ENCODE results near the gene POU2AF2.
"Not testable (repeated sequence)": the region's sequence is repeated elsewhere in the genome, so short reads cannot be mapped to it uniquely, and the experiment has no call there.

Gene POU2AF2

DNA sequence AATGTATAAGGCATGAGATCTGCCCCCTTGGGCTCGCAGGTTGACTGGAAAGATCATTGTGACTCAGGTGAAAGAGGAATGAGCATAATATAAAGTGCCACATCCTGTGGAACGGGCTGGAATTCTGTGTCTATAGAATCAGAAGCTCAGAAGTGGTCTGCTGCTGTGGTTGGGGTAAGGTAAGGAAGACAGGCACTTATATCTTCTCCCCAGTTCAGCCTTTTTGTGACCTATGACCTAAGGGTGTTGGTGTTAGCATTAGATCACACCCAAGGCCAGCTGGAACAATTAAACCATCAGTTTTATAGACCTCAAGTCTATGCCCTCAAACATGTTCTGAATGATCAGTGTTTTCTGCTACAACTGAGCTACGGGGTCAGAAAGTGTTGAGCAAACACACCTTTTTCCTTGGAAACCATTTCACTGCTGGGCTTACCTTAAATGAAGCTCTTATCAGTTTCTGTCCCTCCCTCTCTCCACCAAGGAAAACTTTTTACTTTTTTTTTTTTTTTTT lies 37.1 kb downstream of the POU2AF2 start:
- Histone ChIP-seq H3K36me3 (ENCODE audit: insufficient read depth, low read length) (no peaks in the 10 kb centered on the region), H3K9me3 (ENCODE audit: control insufficient read depth, insufficient read depth, low read length) (no peaks in the 10 kb centered on the region; the same call in 1 of the 2 replicates), H3K9ac (ENCODE audit: low read depth, low read length) (no peak overlapping the region), H3K4me1 (ENCODE audit: insufficient read depth, low read length) (no peaks in the 10 kb centered on the region)

DNA sequence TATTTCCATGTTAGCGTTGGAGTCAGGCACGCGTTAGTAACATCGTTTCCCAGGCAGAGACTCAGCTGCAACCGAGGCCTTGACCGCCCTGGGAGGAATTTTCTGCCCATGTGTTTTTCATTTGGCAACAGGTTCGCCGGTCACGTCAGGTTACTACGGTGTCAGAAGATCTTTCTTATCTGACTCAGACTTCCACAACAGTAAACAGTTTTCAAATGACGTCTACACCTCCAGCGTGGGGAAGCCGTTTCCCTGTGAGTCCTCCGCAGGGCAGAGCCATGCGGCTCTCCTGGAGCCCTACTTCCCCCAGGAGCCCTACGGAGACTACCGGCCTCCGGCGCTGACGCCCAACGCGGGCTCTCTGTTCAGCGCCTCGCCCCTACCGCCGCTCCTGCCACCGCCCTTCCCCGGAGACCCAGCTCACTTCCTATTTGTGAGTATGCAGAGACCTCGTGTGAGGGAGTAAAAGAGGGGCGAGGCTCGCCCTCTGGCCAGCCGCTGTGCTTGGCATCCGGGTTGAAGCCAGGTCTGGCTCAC lies 38.5 kb downstream of the POU2AF2 start:
- Histone ChIP-seq H3K36me3 (ENCODE audit: insufficient read depth, low read length) (no peaks in the 10 kb centered on the region), H3K9me3 (ENCODE audit: control insufficient read depth, insufficient read depth, low read length) (no peaks in the 10 kb centered on the region), H3K4me1 (ENCODE audit: insufficient read depth, low read length) (no peaks in the 10 kb centered on the region), H3K9ac (ENCODE audit: low read depth, low read length) (no peak overlapping the region)

- no peak overlapping the region for H3K9ac ChIP-seq (ENCODE audit: low read depth, low read length)
- H3K36me3 ChIP-seq (ENCODE audit: insufficient read depth, low read length), result no peaks in the 10 kb centered on the region
- H3K4me1 ChIP-seq (ENCODE audit: insufficient read depth, low read length), result no peaks in the 10 kb centered on the region
- no peaks in the 10 kb centered on the region for H3K9me3 ChIP-seq (ENCODE audit: control insufficient read depth, insufficient read depth, low read length)
Measured at GRCh38 chr11:111285189-111286091, 39.9 kb downstream of the POU2AF2 start.

DNA sequence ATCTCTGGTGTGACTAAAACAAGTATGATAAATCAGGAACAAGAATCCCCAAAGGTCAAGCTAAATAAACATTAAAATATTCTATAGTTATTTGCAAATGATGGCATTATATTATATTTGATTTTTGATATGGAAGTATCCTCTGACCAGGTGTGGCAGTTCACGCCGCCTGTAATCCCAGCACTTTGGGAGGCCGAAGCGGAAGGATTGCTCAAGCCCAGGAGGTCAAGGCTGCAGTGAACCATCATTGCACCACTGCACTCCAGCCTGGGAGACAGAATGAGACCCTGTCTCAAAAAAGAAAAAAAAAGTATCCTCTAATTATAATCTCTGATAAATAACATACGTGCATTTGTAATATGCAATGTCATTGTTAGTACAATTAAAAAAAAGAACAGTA lies 46.2 kb downstream of the POU2AF2 start:
- Histone ChIP-seq H3K36me3 (ENCODE audit: insufficient read depth, low read length) (no peaks in the 10 kb centered on the region), H3K9ac (ENCODE audit: low read depth, low read length) (no peak overlapping the region), H3K9me3 (ENCODE audit: control insufficient read depth, insufficient read depth, low read length) (no peaks in the 10 kb centered on the region), H3K4me1 (ENCODE audit: insufficient read depth, low read length) (no peaks in the 10 kb centered on the region)

GRCh38 chr11:111292408-111292807 lies 46.9 kb downstream of the POU2AF2 start:
- H3K9me3 ChIP-seq (ENCODE audit: control insufficient read depth, insufficient read depth, low read length); H3K4me1 ChIP-seq (ENCODE audit: insufficient read depth, low read length); H3K36me3 ChIP-seq (ENCODE audit: insufficient read depth, low read length); H3K9ac ChIP-seq (ENCODE audit: low read depth, low read length): not testable (repeated sequence)

DNA sequence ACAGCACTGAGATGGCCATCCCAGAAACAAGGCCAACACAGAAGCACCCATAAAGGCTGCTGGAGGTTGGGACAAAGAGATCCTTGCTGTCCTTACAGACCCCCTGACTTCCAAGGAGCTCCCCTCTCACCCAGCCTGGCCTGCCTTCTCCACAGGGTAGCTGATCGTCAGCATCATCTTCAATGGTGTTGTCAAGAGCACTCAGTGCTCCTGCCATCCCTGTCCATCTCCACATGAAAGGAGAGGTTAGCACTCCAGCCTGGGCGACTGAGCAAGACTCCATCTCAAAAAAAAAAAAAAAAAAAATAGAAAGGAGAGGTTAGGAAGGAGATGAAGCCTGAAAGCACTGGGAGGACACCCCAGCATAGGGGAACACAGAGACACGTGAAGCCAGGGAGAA lies 50.7 kb downstream of the POU2AF2 start:
- Histone ChIP-seq H3K4me1 (ENCODE audit: insufficient read depth, low read length) (0 out of 2 replicates have a peak, but pooled peaks cover 7% of the 10 kb centered on the region), H3K9me3 (ENCODE audit: control insufficient read depth, insufficient read depth, low read length) (no peaks in the 10 kb centered on the region), H3K9ac (ENCODE audit: low read depth, low read length) (no peak overlapping the region), H3K36me3 (ENCODE audit: insufficient read depth, low read length) (no peaks in the 10 kb centered on the region)

DNA sequence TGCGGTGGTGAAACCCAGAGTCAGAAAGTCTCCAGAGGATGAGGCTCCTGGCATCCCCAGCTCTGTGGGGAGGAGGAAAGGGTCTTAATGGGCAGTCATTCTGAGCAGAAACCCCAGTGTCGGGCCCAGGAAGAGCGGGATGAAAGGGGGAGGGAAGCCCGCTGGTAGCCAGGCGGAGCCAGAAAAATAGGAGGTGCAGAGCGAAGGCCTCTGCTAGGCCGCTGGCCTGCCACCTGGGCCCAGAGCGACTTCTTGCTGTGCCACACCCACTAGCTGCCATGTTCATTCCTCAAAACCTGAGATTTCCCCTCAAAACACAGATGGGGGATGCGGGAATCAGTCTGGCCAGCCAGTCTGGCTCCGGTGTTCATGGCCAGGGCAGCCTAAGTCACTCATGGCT lies 52.2 kb downstream of the POU2AF2 start:
- Histone ChIP-seq H3K9ac (ENCODE audit: low read depth, low read length) (no peak overlapping the region), H3K9me3 (ENCODE audit: control insufficient read depth, insufficient read depth, low read length) (no peaks in the 10 kb centered on the region), H3K36me3 (ENCODE audit: insufficient read depth, low read length) (no peaks in the 10 kb centered on the region), H3K4me1 (ENCODE audit: insufficient read depth, low read length) (peaks cover 12% of the 10 kb centered on the region; the same call in 1 of the 2 replicates)

DNA sequence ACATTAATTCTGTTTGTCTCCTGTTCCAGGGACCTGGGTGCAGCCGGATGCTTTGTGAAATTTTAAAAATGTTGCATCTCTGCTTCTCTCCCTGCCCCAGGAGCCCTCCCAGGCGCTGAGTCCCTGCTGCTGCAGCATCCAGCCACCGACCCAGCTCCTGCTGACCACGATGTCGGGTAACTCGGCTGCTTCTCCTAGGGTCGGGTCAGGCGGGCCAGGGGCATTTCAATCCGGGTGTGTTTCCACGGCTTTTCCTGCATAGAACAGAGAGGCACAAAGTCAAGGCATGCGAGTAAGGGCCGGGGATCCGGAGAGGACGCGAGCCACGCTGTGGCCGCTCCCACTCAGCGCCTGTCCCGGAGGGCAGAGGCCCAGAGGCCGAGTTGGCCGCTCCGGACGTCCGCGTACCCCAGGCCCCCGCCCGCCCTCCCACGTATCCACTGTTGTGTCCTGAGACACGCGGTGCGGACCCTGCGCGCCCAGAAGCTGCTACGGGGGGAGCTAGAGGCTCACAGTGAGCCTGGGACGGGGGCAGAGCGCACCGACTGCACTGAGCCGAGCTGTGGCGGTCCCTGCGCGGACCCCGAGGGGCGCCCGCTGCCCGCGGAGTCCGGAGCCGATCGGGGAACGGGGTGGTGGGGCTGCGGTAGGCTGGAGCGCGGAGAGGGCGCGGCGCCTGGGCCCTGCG lies 53.0 kb downstream of the POU2AF2 start, which contains the start of gene POU2AF3:
POU2AF3 (plus strand) TSS at position 134 of the 688 bp plus-strand sequence; CDS start at position 170, 36 bp downstream.
- H3K4me1 ChIP-seq (ENCODE audit: insufficient read depth, low read length), result peaks cover 19% of the 10 kb centered on the region; the same call in 1 of the 2 replicates
- no peaks in the 10 kb centered on the region for H3K36me3 ChIP-seq (ENCODE audit: insufficient read depth, low read length)
- no peaks in the 10 kb centered on the region for H3K9me3 ChIP-seq (ENCODE audit: control insufficient read depth, insufficient read depth, low read length)
- H3K9ac ChIP-seq (ENCODE audit: low read depth, low read length), result peak within 1 kb of the TSS; percentile 52

- H3K9ac ChIP-seq (ENCODE audit: low read depth, low read length), result peak overlapping the region; percentile 52
- no peaks in the 10 kb centered on the region for H3K9me3 ChIP-seq (ENCODE audit: control insufficient read depth, insufficient read depth, low read length)
- H3K36me3 ChIP-seq (ENCODE audit: insufficient read depth, low read length), result no peaks in the 10 kb centered on the region
- peaks cover 19% of the 10 kb centered on the region; the same call in 1 of the 2 replicates for H3K4me1 ChIP-seq (ENCODE audit: insufficient read depth, low read length)
Measured at GRCh38 chr11:111299101-111300026, 53.8 kb downstream of the POU2AF2 start.

DNA sequence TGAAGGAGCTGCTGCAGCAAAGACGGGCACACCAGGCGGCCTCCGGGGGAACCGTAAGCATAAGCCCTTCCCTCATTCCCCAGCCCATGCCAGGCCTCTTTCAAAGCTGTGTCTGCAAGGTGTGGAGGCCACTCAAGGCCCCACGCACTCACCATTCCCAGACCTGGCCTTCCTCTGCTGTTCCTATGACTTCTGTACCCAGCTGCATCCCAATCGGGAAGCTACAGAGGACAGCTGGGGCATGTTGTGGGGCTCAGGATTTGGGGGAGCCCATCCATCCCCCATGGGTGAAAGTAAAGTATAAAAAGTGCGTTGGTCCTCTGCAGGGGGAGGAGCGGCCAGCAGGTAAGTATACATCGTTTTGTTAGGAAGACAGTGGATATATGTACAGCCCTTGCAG lies 55.0 kb downstream of the POU2AF2 start:
- H3K9me3 ChIP-seq (ENCODE audit: control insufficient read depth, insufficient read depth, low read length), result no peaks in the 10 kb centered on the region
- peaks cover 19% of the 10 kb centered on the region; the same call in 1 of the 2 replicates for H3K4me1 ChIP-seq (ENCODE audit: insufficient read depth, low read length)
- no peaks in the 10 kb centered on the region for H3K36me3 ChIP-seq (ENCODE audit: insufficient read depth, low read length)
- H3K9ac ChIP-seq (ENCODE audit: low read depth, low read length), result no peak overlapping the region

GRCh38 chr11:111301004-111301841 lies 55.7 kb downstream of the POU2AF2 start:
- H3K9ac ChIP-seq (ENCODE audit: low read depth, low read length), result no peak overlapping the region
- peaks cover 19% of the 10 kb centered on the region; the same call in 1 of the 2 replicates for H3K4me1 ChIP-seq (ENCODE audit: insufficient read depth, low read length)
- no peaks in the 10 kb centered on the region for H3K36me3 ChIP-seq (ENCODE audit: insufficient read depth, low read length)
- no peaks in the 10 kb centered on the region for H3K9me3 ChIP-seq (ENCODE audit: control insufficient read depth, insufficient read depth, low read length)

- Histone ChIP-seq H3K36me3 (ENCODE audit: insufficient read depth, low read length) (no peaks in the 10 kb centered on the region), H3K4me1 (ENCODE audit: insufficient read depth, low read length) (peaks cover 19% of the 10 kb centered on the region; the same call in 1 of the 2 replicates)
Measured at GRCh38 chr11:111301842-111302118, 56.3 kb downstream of the POU2AF2 start.

DNA sequence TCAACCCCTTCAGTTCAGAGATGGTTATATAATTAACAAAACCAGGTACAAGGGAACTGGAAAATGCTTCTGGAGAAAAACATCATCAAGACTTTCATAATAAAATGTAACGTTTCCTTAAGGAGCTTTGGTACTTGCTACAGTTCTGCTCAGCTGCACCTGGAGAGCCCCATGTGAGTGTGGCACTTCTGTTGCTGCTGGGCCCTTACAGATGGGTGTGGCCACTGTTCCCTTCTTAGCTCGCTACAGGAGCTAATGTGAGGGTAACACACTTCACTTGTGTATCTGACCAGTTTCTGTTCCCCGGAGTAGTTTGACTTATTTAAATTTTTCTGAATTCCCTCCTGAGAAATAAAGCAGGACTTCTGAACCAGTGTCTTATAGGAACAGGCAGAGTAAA lies 56.8 kb downstream of the POU2AF2 start:
- H3K36me3 ChIP-seq (ENCODE audit: insufficient read depth, low read length), result no peaks in the 10 kb centered on the region
- no peaks in the 10 kb centered on the region for H3K9me3 ChIP-seq (ENCODE audit: control insufficient read depth, insufficient read depth, low read length)
- no peak overlapping the region for H3K9ac ChIP-seq (ENCODE audit: low read depth, low read length)
- peaks cover 19% of the 10 kb centered on the region; the same call in 1 of the 2 replicates for H3K4me1 ChIP-seq (ENCODE audit: insufficient read depth, low read length)

More at GRCh38 chr11:111301842-111302118, 56.3 kb downstream of the POU2AF2 start:
- Histone ChIP-seq H3K9me3 (ENCODE audit: control insufficient read depth, insufficient read depth, low read length) (no peaks in the 10 kb centered on the region), H3K9ac (ENCODE audit: low read depth, low read length) (no peak overlapping the region)
